Astrocyte (in vitro differentiated cells and primary cell): ENCODE results near the gene VSTM4.

ENCODE experiments used
- CTCF ChIP-seq: IDR thresholded peaks from 2 replicates; pipeline ENCODE4 v1.5.1; 2011; ENCODE audit warnings: low read depth, mild to moderate bottlenecking, inconsistent platforms, low read length, moderate library complexity; ENCODE audit not compliant: insufficient read depth
- EZH2 ChIP-seq: IDR thresholded peaks from 2 replicates; pipeline ENCODE4 v1.6.1; 2012; ENCODE audit warnings: mild to moderate bottlenecking, low read length, inconsistent platforms; ENCODE audit not compliant: insufficient read depth

GRCh38 chr10:49007129-49007528 is 108.2 kb downstream of the VSTM4 start:
- TF ChIP-seq CTCF (no peak), EZH2 (no peak)
